ENCODE measurements around the gene SPTBN1.

SPTBN1 gene

DNA sequence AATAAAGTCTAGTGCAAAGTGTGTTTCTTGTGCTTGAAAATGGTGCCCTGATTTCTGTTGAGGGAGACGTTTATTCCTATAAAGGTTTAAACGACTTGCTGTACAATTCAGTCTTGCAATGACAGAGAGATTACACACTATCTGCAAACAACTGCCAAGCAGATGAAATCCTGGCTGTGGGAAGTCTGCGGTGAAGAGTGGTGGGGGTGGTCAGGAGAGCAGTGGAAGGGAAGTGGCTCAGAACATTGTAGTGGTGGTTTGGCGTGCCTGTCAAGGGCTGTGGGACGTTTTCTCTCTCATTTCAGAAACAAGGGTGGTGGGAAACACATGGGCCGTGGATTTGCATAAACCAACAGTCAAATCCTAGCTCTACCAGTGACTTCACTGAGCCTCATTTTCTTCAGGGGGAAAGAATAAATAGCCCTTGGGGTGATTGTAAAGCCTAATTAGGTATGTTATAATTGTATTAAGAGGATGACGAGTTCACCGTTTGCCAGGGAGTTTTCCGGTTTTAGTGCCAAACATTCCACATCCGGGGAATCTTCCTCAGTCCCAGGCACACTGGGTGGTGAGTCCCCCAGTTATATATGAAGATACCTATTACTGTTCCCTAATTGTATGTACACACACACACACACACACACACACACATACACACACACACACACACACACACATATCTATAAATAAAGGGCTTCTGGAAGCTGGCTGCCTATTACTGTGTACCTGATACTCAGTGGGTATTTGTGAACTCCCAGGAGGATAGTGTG, 115.0 kb downstream of the SPTBN1 start:
- peak; percentile 82 for DNase-seq (ENCODE audit: low spot score)
- FAIRE-seq = no peak

- DNase-seq (ENCODE audit: low spot score) (peak; percentile 56), FAIRE-seq (no peak)
Observed at GRCh38 chr2:54572262-54572635, 116.1 kb downstream of the SPTBN1 start.

DNA sequence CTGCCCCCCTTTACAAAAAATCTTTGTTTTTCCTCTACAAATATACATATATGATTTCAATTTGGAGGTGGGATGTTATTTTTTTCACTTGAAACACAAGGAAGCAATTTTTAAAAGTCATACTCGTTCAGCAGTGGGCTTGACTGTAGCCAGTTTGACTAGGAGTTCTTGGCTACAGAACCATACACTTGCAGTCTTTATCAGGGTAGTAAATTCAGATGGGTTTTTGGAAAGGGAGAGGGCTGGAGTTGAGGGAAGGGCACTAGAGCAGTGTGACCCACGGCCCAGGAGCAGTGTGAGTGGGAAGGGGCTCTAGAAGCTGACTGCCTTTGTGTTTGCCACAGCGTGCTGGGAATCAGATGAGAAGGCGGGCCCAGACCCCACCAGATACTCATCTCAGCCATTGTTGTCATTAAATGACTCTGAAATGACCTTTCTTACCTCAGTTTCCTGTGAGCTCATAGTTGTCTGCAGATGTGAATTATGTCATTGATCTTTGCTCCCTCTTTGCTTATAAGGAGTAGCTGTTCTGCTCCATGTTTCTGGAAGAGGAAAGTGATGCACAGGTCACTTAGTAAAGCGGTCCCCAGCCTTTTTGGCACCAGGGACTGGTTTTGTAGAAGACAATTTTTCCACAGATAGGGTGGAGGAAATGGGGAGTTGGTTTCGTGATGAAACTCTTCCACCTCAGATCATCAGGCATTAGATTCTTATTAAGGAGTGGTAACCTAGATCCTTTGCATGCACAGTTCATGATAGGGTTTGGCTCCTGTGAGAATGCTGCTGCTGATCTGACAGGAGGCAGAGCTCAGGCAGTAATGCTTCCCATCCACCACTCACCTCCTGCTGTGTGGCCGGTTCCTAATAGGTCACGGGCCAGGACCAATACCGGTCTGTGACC, 116.8 kb downstream of the SPTBN1 start:
- peak; percentile 49 for DNase-seq (ENCODE audit: low spot score)
- no peak for FAIRE-seq

DNA sequence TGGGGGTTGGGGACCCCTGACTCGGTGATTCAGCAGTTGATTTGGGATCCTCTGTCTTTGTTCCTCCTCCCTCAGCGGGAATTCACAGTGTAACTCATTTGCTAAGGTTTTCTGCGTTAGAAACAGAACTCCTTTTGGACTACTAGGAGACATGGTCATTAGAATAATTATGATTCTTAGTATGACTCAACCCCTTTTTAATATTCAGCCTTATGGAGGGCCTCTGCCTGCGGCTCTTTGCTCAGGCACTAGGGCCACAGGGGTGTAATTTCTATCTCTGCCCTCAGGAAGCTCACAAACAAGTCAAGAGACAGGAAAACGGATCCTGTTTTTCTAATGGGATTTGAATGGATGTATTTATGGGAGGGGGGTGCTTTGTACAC, 117.4 kb downstream of the SPTBN1 start:
- FAIRE-seq (no peak), DNase-seq (ENCODE audit: low spot score) (no peak)

- no peak for DNase-seq (ENCODE audit: low spot score)
- FAIRE-seq = no peak
Observed at GRCh38 chr2:54574107-54574859, 118.2 kb downstream of the SPTBN1 start.

DNA sequence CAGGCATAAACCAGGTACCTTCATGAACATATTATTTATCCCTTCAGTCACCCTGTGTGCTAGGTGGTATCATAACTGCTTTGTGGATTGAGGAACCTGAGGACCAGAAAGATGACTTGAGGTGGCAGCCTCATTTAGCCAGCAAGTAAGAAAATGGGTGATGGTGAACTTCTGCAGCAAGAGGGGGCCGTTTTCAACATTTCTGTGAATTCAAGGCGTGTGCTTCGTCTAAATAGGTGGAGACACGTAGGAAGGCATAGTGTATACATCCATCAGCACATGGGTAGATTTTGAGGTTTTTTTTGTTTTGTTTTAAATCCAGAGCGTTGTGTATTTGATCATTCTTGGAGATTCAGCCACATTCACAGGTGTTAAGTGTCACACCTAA, 118.7 kb downstream of the SPTBN1 start:
- no peak for DNase-seq (ENCODE audit: low spot score)
- FAIRE-seq = no peak

- DNase-seq (ENCODE audit: low spot score) (no peak), FAIRE-seq (no peak)
Observed at GRCh38 chr2:54575379-54575888, 119.3 kb downstream of the SPTBN1 start.

GRCh38 chr2:54577035-54577434, 120.9 kb downstream of the SPTBN1 start:
- DNase-seq (ENCODE audit: low spot score) (no peak), FAIRE-seq (no peak)

DNA sequence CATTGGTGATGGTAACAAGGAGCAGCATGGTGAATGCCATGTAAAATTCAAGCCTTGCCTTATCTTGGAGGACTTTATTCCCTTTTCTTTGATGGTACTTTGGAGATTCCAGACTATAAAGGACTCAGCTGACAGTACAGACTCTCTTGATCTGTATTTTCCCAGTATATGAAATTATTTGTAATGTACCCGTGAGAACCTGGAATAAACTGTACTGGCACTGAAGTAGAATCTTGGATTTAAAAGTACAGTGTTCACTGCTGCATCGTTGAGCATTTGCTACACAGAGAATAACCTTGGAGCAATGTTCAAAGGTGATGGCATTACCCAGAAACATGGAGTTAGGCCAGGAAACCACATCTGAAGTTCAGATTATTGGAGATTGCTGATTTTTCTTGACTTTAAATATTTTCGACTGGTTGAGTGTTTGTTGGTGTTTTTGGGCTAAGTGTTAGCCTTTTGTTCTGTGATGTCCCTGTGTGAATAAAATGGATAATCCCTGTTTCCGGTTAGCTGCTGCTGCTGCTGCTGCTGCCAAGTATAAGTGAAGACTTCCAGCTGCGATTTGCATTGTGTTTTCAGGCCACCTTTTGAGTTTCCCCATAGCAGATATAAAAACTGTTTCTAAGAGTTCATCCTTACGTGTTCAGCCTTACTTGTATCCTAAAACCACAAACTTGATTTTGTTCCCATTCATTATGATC, 122.0 kb downstream of the SPTBN1 start:
- DNase-seq (ENCODE audit: low spot score) (no peak), FAIRE-seq (no peak)

DNA sequence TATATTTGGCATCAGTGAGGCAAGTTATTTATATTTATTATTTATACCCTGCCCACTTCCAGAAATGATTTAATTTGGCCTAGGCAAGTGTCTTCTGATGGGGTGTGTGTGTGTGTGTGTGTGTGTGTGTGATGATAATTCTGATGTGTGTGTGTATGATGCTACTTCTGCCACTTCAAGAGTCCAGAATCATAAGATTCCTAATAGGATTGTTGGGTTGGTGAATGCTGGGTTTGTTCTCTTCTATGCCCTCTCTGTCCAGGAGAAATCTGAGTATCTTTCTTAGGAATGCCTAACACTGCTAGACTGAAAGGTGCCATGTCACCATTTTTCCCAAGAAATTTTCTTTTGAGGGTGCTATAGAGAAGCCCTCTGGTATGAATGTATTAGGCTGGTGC, 122.5 kb downstream of the SPTBN1 start:
- DNase-seq (ENCODE audit: low spot score) (no peak), FAIRE-seq (no peak)

- no peak for DNase-seq (ENCODE audit: low spot score)
- FAIRE-seq = no peak
Observed at GRCh38 chr2:54579061-54579681, 123.0 kb downstream of the SPTBN1 start.

DNA sequence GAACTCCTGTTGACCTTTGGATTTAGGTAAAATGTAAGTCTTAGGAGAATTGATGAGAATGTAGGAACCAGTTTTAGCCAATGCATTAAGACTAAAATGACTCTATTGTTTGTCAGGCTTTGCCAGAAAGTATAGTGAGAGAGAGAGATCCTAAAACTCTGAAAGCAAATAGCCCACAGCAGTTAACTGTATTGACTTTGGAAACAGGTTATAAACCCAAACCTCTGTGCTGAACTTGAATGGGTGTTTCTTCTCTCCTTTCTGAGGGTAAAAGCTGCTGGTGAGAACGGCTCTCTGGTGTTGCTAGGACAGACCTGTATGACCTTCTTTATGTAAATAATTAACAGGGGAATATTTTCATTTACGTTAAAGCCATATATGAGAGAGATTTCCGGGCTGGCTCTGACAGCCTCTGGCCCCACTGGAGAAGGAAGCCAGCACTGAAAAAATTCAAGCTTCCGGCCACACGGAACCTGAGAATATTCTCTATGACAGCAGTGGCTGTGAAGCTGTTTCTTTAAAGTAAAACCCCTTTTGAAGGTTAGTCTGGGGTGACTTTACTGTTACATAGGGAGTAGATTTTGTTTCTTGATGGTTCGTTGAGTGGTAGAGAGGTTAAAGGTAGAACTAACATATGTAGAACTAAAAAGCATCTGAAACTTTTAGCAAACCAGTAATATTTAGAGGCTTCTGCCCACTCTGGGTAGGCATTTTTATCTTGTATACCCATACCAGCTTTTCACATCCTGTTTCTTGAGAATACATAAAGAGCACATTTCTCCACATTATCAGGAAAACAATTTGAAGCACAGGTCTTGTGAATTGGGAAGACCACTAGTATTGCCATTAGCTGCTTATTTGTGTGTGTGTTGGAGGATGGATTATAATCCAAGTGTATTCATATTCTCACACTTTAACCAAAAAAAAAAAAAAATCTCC, 123.8 kb downstream of the SPTBN1 start:
- no peak for DNase-seq (ENCODE audit: low spot score)
- no peak for FAIRE-seq

DNA sequence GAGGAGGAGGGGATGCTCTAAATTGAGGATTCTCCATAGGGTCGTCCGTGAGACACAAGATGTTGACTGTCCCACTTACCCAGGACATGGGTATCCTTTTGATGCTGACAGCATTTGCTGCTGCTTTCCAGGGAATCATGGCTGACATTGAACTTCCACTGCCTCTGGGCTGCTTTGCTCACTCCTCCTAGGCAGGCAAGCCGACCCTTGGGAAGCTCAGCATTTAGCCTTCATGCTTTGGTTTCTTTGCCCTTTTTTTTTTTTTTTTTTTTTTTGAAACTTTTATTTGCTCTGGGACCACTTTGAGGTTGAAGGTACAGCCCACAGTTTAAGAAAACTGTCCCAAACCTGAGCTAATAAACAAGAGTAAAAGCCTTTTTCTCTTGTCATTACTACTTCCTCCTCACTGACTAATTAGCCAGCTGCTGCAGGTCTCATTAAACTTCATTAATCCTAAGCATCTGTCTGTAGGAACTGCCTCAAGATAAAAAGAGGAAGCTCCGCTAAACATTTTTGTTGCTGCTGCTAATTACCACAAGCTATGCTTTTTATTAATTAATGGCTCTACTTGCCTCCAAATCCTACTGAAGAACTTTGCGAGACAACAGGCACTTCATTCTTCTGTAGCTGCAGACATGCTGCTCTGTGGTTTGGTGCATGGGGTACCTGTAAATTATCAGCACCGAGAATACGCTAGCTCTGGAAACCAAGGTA, 125.4 kb downstream of the SPTBN1 start:
- FAIRE-seq (no peak), DNase-seq (ENCODE audit: low spot score) (no peak)

DNA sequence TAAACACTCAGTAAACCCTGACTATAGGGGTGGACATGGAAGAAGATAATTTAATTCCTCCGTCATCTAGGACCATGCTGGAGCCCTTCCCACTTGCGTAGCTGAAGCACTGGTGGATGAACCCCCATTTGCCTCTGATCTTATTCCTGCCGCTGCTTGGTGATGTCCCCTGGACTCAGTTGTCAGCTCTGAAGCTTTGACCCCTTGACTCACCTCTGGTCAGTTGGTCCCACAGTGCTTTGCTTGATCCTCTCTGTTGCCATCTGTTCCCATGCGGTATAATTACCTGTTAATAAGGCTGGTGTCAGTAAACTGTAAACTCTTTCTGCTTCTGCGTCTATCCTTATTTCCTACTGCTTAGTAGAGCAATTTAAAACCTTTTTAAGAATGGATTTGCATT, 126.9 kb downstream of the SPTBN1 start:
- DNase-seq (ENCODE audit: low spot score) = no peak
- no peak for FAIRE-seq

DNA sequence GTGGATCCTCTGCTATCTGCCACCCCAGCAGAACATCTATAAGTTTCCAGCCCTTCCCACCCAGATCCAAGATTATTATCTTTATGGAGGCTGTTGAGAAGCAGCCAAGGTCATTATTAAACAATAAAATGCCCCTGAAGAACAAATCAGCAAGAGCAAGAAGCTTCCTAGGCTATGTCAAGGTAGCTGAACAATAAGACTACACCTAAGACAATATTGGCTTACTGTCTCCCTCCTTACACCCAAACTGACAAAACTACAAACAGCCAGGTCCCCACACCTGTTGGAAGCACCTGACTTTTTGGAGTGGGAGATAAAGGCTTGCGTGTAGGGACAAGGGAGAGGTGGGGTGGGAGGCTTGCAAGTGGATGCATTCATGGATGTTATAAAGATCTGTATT, 128.5 kb downstream of the SPTBN1 start:
- DNase-seq (ENCODE audit: low spot score) (no peak), FAIRE-seq (no peak)

- no peak for FAIRE-seq
Observed at GRCh38 chr2:54585136-54585733, 129.1 kb downstream of the SPTBN1 start.

DNA sequence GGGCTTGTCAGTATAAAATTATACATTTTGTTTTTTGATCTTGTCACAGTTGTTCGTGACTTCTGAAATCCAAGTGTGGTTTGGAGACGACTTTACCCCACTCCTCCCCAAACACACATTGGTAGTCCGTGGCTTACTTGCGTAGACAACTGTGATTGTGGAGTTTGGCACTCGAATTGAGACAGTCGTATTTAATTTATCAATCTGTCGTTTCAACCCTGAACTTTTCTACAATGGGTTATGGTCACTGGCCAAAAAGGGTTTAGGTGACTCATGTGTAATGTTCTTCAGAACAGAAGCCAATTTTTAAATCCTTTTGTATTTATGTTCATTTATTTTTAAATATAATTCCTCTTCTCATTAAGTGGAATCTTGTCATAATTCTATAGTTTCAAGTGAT, 129.9 kb downstream of the SPTBN1 start:
- FAIRE-seq (no peak), DNase-seq (ENCODE audit: low spot score) (no peak)

More at GRCh38 chr2:54585136-54585733, 129.1 kb downstream of the SPTBN1 start:
- DNase-seq (ENCODE audit: low spot score) = no peak

- no peak for FAIRE-seq
- DNase-seq (ENCODE audit: low spot score) = no peak
Observed at GRCh38 chr2:54586494-54586893, 130.4 kb downstream of the SPTBN1 start.
